GM12874 (cell line): ENCODE measurements around the gene CTXN1.

Experiments used
- CTCF ChIP-seq: IDR thresholded peaks from 2 replicates; pipeline ENCODE4 v1.5.1; 2011; ENCODE audit warnings: low read depth, mild to moderate bottlenecking, control low read depth, low read length, moderate library complexity; ENCODE audit not compliant: insufficient read depth

The CTXN1 gene

GRCh38 chr19:7916955-7917266 lies 9.0 kb downstream of the CTXN1 start:
- no peak for TF ChIP-seq CTCF

DNA sequence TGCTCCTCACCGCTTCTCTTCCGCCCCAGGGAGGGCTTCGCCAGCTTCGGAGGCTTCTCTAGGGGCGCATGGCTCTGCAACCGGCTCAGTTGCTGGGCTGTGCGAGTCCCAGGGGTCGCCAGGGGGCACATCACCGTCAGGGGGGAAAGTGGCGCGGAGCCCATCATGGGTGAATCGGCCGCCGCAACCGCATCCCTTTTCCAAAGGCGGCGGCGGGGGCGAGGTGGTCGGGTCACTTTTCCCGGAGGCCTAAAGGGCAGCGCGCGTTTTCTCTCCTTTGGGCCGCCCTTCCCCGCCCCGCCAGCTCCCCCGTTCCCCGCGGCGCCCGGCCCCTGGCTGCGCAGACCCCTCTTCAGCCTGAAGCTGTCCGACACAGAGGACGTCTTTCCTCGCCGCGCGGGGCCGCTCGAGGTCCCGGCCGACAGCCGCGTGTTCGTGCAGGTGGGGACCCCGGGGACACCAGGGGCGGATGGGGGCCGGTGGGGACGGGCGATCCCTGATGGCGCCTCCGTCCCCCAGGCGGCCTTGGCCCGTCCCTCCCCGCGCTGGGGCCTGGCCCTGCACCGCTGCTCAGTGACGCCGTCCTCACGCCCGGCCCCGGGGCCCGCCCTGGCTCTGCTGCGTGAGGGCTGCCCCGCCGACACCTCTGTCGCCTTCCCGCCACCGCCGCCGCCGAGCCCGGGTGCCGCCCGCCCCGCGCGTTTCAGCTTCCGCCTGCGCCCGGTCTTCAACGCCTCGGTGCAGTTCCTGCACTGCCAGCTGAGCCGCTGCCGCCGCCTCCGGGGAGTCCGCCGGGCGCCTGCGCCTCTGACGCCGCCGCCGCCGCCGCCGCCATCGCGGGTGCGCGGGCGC lies 9.6 kb downstream of the CTXN1 start:
- TF ChIP-seq CTCF, result no peak

GRCh38 chr19:7915250-7916102 lies 10.5 kb downstream of the CTXN1 start:
- no peak for TF ChIP-seq CTCF

- TF ChIP-seq CTCF, result no peak
Observed at GRCh38 chr19:7914598-7915045, 11.3 kb downstream of the CTXN1 start, which contains the start of gene TGFBR3L. TGFBR3L (plus strand) TSS chr19:7914830.

- TF ChIP-seq CTCF, result no peak
Observed at GRCh38 chr19:7914099-7914498, 11.8 kb downstream of the CTXN1 start.

GRCh38 chr19:7913652-7914051 lies 12.3 kb downstream of the CTXN1 start:
- TF ChIP-seq CTCF, result no peak

GRCh38 chr19:7912697-7913564 lies 13.0 kb downstream of the CTXN1 start:
- no peak for TF ChIP-seq CTCF
